Spleen (tissue), 11 donors: ENCODE data around the gene SUPT6H. TPM values are rescaled to one million over a fixed set of nuclear protein-coding genes. Genes with fewer than 3 reads are reported as not detected.

Source experiments
- DNase-seq: peaks from one replicate; pipeline ENCODE4 v3.0.0-alpha.2; 2020
- H3K27ac ChIP-seq, 8 donors: fragments of 200-600 bp; sonication (generic) in 7 of 8; 1 replicate in 4 of 8; 2 replicates in 4 of 8; pipeline versions ENCODE4 v1.5.0 to v1.8.0; 2016 to 2021; ENCODE audit warnings: inconsistent platforms in 4 of 8, mild to moderate bottlenecking in 4 of 8, moderate library complexity in 1 of 8
- H3K27me3 ChIP-seq, 7 donors: fragments of 200-600 bp; sonication (generic) in 6 of 7; replicated peaks in 1 of 7; 1 replicate in 4 of 7; 2 replicates in 3 of 7; pipeline versions ENCODE4 v1.5.0 to v1.8.0; 2016 to 2021; ENCODE audit warnings: inconsistent platforms in 3 of 7, mild to moderate bottlenecking in 1 of 7
- H3K36me3 ChIP-seq, 6 donors: fragments of 200-600 bp; sonication (generic) in 5 of 6; 1 replicate in 4 of 6; 2 replicates in 2 of 6; pipeline versions ENCODE4 v1.5.0 to v1.8.0; 2016 to 2021; ENCODE audit warnings: inconsistent platforms in 2 of 6
- H3K4me1 ChIP-seq, 6 donors: fragments of 200-600 bp; sonication (generic) in 5 of 6; 1 replicate in 3 of 6; 2 replicates in 3 of 6; pipeline versions ENCODE4 v1.5.0 to v1.8.0; 2016 to 2021; ENCODE audit warnings: inconsistent platforms in 3 of 6
- H3K4me3 ChIP-seq, 8 donors: fragments of 200-600 bp; sonication (generic) in 7 of 8; 1 replicate in 4 of 8; 2 replicates in 4 of 8; pipeline versions ENCODE4 v1.5.0 to v1.8.0; 2016 to 2021; ENCODE audit warnings: inconsistent platforms in 4 of 8, mild to moderate bottlenecking in 4 of 8, moderate library complexity in 2 of 8
- H3K9me3 ChIP-seq, 8 donors: fragments of 200-600 bp; sonication (generic) in 7 of 8; 1 replicate in 4 of 8; 2 replicates in 4 of 8; pipeline versions ENCODE4 v1.5.0 to v1.8.0; 2016 to 2021; ENCODE audit warnings: inconsistent platforms in 4 of 8
- POLR2A ChIP-seq, 3 donors: fragments of 450-650 bp; IDR thresholded peaks; one replicate each; pipeline ENCODE4 v1.5.1; 2017; ENCODE audit warnings: antibody characterized with exemption in 3 of 3, mild to moderate bottlenecking in 1 of 3
- POLR2AphosphoS5 ChIP-seq, 3 donors: sonication (generic); formaldehyde crosslinking; IDR thresholded peaks; one replicate each; pipeline ENCODE4 v1.5.1; 2017; ENCODE audit warnings: antibody characterized with exemption in 3 of 3
- WGBS, 5 donors: extraction: QIAGEN DNeasy Blood & Tissue Kit in 3 of 5; methylation state at CpG; one replicate each; pipeline versions ENCODE4 v1.1.5 to v1.1.7; 2013 to 2018; 5-methylcytosine and 5-hydroxymethylcytosine counted together
- intact Hi-C: fragments of 100-400 bp; cut with DNase I; formaldehyde crosslinking; loops from one replicate; pipeline ENCODE4 v1.15.0; 2023; ENCODE audit warnings: low total_unique reads
- polyA plus RNA-seq, 3 donors: library from polyadenylated mRNA; stranded (reverse); fragments of 200-250 nt; gene quantifications; one replicate each; pipeline ENCODE4 v1.2.1, GENCODE V29; 2013
- total RNA-seq, 7 donors: library from RNA; depleted of rRNA in 3 of 7; stranded (reverse); fragments of >200 nt in 3 of 7; fragmentation: NEBNext Ultra II Directional in 4 of 7; extraction: Animal tissue kit (Norgen Biotek cat#: 25700) in 4 of 7; gene quantifications; one replicate each; pipeline versions ENCODE4 v1.1.0 to v1.2.1, GENCODE V29; 2016 to 2021
- TF ChIP-seq, protein P1 (sequence below), 11 experiments: fragments of 200-600 bp in 7 of 11; fragments of 450-650 bp in 4 of 11; sonication (generic) in 4 of 11; IDR thresholded peaks in 8 of 11; conservative IDR thresholded peaks in 3 of 11; 1 replicate in 7 of 11; 2 replicates in 4 of 11; pipeline versions ENCODE4 v1.4.0 to v1.8.0; 2016 to 2021; ENCODE audit warnings: antibody characterized with exemption in 11 of 11, inconsistent platforms in 4 of 11, mild to moderate bottlenecking in 1 of 11
- donor health status: healthy with polysubstance abuse.
- donor health status: DM: no; HTN: no; CAD: no; lungs with moderate emphysema.
- donor health status: DM: no; HTN: no; CAD: no.
- donor health status: Bipolar disorder and iron deficiency.
- donor health status: healthy.
- donor health status: DM: no; HTN: no; CAD: no.
- donor health status: DM: yes; HTN: yes; CAD: no.

Gene SUPT6H
- total and polyA plus RNA-seq, 10 donors, result 11.6 to 91.2 (median 71.9) TPM

DNA sequence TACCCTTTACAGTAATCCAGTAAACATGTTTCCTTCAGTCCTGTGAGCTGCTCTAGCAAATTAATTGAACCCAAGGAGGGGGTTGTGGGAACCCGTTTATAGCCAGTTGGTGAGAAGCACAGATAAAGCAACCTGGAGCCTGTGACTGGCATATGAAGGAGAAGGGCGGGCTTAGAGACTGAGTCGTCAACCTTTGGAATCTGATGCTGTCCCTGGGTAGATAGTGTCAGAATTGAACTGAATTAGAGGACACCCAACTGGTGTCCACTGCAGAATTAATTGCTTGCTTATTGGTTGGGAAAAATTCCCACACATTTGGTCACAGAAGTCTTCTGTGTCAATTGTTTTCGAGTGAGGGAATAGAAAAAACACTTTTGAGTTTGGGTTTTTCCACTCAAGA is 35.2 kb upstream of the SUPT6H start:
- 88 to 95% (median 93%) methylated on average over 4 of the region's 4 CpGs for WGBS, 5 donors
- Histone ChIP-seq H3K9me3 (no peaks in the 10 kb centered on the region), H3K4me1 (no peaks in the 10 kb centered on the region), H3K4me3 (no peak overlapping the region), H3K27me3 (no peaks in the 10 kb centered on the region), H3K27ac (no peak overlapping the region), H3K36me3 (peaks cover 13 to 100% (median 89%) of the 10 kb centered on the region in 6 donors)
- TF ChIP-seq POLR2A (IDR thresholded peaks at IDR 0.05), result no peak
- no peak for TF ChIP-seq POLR2AphosphoS5 (IDR thresholded peaks at IDR 0.05)
- TF ChIP-seq, protein P1, sequence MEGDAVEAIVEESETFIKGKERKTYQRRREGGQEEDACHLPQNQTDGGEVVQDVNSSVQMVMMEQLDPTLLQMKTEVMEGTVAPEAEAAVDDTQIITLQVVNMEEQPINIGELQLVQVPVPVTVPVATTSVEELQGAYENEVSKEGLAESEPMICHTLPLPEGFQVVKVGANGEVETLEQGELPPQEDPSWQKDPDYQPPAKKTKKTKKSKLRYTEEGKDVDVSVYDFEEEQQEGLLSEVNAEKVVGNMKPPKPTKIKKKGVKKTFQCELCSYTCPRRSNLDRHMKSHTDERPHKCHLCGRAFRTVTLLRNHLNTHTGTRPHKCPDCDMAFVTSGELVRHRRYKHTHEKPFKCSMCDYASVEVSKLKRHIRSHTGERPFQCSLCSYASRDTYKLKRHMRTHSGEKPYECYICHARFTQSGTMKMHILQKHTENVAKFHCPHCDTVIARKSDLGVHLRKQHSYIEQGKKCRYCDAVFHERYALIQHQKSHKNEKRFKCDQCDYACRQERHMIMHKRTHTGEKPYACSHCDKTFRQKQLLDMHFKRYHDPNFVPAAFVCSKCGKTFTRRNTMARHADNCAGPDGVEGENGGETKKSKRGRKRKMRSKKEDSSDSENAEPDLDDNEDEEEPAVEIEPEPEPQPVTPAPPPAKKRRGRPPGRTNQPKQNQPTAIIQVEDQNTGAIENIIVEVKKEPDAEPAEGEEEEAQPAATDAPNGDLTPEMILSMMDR (IDR thresholded peaks at IDR 0.05 in 8 of 11, conservative IDR thresholded peaks at IDR 0.05 in 3 of 11), result no peak
- intact Hi-C loops, result no loop called here
- no peak for DNase-seq

DNA sequence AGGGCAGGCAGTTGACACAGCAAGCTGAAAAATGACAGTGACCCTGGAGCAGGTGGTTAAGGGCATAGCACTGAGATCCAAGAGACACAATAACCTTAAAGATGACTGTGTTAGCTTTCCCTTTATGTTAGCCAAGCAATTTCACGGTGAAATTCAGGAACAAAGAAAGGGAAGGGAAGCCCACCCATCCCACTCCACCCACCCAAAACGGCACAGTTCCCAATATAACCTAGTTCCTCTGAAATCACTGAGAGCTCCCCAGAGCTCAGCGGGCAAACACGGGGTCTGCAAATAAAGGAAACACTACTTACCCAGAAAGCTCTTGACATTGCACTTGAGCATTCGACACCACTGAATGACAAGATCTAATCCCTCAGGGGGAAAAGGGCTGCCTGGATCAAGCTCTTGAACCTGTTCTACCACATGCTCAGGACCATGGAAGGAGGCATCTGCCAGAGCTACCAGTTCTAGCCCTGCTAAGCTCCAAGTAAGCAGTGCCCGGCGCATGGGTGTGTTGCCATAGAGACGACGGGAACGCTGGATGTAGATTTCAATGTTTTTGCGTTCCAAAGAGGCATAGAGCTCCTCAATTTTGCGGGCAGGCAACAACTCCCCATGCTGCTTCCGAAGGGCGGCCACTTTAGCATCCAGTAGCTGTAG is 27.7 kb upstream of the SUPT6H start:
- Histone ChIP-seq H3K9me3 (no peaks in the 10 kb centered on the region), H3K4me1 (peaks cover 0 to 13% (median 4%) of the 10 kb centered on the region in 6 donors), H3K27ac (no peak overlapping the region), H3K4me3 (no peak overlapping the region), H3K27me3 (no peaks in the 10 kb centered on the region), H3K36me3 (peaks cover 19 to 100% (median 100%) of the 10 kb centered on the region in 6 donors)
- WGBS, 5 donors, result 86 to 92% (median 91%) methylated on average over 13 to 14 of the region's 14 CpGs
- intact Hi-C loops, result no loop called here
- TF ChIP-seq POLR2AphosphoS5 (IDR thresholded peaks at IDR 0.05) (no peak), POLR2A (IDR thresholded peaks at IDR 0.05) (no peak)
- TF ChIP-seq, protein P1 (IDR thresholded peaks at IDR 0.05 in 8 of 11, conservative IDR thresholded peaks at IDR 0.05 in 3 of 11), result no peak
- DNase-seq, result no peak

DNA sequence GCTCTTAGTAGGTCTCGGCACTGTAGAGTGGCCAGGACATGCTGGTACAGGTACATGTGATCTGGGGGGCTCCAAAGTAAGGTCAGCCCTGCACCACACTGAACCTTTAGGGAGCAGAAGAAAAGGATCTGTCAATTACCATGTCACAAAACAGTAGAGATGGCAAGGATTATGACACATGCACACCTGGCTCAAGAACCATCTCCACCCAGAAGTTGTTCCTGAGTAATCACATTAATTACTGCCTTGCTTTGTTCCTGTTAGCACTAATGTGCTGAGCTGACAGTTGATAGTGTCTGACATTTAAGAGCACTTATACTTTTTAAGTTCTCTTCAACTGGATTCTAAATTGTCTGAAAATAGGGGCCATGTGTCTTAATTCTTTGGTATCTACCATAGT is 26.5 kb upstream of the SUPT6H start:
- intact Hi-C loops, result no loop called here
- 95 to 100% (median 96%) methylated on average over 1 of the region's 1 CpG for WGBS, 5 donors

DNA sequence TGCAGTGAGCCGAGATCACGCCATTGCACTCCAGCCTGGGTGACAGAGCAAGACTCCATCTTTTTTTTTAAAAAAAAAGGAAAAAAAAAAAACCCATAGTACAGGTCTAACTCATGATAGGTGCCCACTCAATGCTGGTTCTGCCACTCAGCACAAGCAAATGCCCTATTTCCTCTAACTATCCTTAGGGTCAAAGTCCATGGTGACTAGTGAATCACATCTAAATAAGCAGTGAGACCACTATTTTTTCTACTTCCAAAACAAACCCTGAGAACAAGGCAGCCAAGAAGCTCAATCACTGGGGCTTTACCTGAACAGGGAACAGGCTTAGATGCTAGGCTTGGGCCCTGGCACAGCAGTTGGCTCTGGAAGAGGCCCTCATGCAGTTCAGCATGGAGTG is 20.4 kb upstream of the SUPT6H start:
- Histone ChIP-seq H3K4me3 (no peak overlapping the region), H3K4me1 (peaks cover 27 to 55% (median 42%) of the 10 kb centered on the region in 6 donors), H3K27me3 (no peaks in the 10 kb centered on the region), H3K9me3 (no peaks in the 10 kb centered on the region), H3K36me3 (peaks cover 11 to 70% (median 68%) of the 10 kb centered on the region in 6 donors), H3K27ac (no peak overlapping the region)
- no peak for TF ChIP-seq POLR2A (IDR thresholded peaks at IDR 0.05)
- TF ChIP-seq, protein P1 (IDR thresholded peaks at IDR 0.05 in 8 of 11, conservative IDR thresholded peaks at IDR 0.05 in 3 of 11), result no peak
- no peak for TF ChIP-seq POLR2AphosphoS5 (IDR thresholded peaks at IDR 0.05)
- 70 to 98% (median 91%) methylated on average over 2 of the region's 2 CpGs for WGBS, 5 donors
- DNase-seq, result no peak
- intact Hi-C loops, result no loop called here

More for the DNA sequence above, 26.5 kb upstream of the SUPT6H start:
- no peak overlapping the region for H3K27ac ChIP-seq
- peaks cover 0 to 14% (median 4%) of the 10 kb centered on the region in 6 donors for H3K4me1 ChIP-seq
- TF ChIP-seq POLR2AphosphoS5 (IDR thresholded peaks at IDR 0.05) (no peak), POLR2A (IDR thresholded peaks at IDR 0.05) (no peak)
- TF ChIP-seq, protein P1 (IDR thresholded peaks at IDR 0.05 in 8 of 11, conservative IDR thresholded peaks at IDR 0.05 in 3 of 11), result no peak
- H3K4me3 ChIP-seq, result no peak overlapping the region
- no peaks in the 10 kb centered on the region for H3K27me3 ChIP-seq
- DNase-seq, result no peak
- peaks cover 19 to 100% (median 100%) of the 10 kb centered on the region in 6 donors for H3K36me3 ChIP-seq
- no peaks in the 10 kb centered on the region for H3K9me3 ChIP-seq
